Neuronal stem cell (in vitro differentiated cells): ENCODE data around the gene A3GALT2.
A peak's percentile ranks its signal among the peaks of the same experiment; 100 is the strongest.

ENCODE experiments used
- DNase-seq: peaks from one replicate; pipeline ENCODE4 v3.0.0-alpha.2; 2013; ENCODE audit warnings: low spot score
- H2AFZ ChIP-seq: one replicate; pipeline ENCODE4 v1.6.1; 2013; ENCODE audit warnings: mild to moderate bottlenecking, low read length, inconsistent platforms
- H2AK5ac ChIP-seq: 2 replicates; pipeline ENCODE4 v1.6.1; 2013; ENCODE audit warnings: low read depth, mild to moderate bottlenecking, inconsistent platforms, low read length, moderate library complexity, mixed read lengths
- H2BK120ac ChIP-seq: 2 replicates; pipeline ENCODE4 v1.6.1; 2013; ENCODE audit warnings: low read depth, mild to moderate bottlenecking, inconsistent platforms, low read length, moderate library complexity, mixed read lengths
- H2BK12ac ChIP-seq: one replicate; pipeline ENCODE4 v1.6.1; 2013; ENCODE audit warnings: low read length, inconsistent platforms
- H2BK15ac ChIP-seq: 2 replicates; pipeline ENCODE4 v1.6.1; 2013; ENCODE audit warnings: mild to moderate bottlenecking, low read length, inconsistent platforms, mixed read lengths
- H2BK5ac ChIP-seq: one replicate; pipeline ENCODE4 v1.6.1; 2013; ENCODE audit warnings: inconsistent platforms, mild to moderate bottlenecking, low read length, moderate library complexity
- H3K14ac ChIP-seq: one replicate; pipeline ENCODE4 v1.6.1; 2013; ENCODE audit warnings: low read length, inconsistent platforms
- H3K18ac ChIP-seq: 2 replicates; pipeline ENCODE4 v1.6.1; 2013; ENCODE audit warnings: low read length, inconsistent platforms
- H3K23ac ChIP-seq: 2 replicates; pipeline ENCODE4 v1.6.1; 2013; ENCODE audit warnings: low read depth, mild to moderate bottlenecking, mixed read lengths, low read length, inconsistent platforms; ENCODE audit not compliant: poor library complexity
- H3K27ac ChIP-seq: replicated peaks from 3 replicates; pipeline ENCODE4 v1.5.1; 2013; ENCODE audit warnings: low read length, inconsistent platforms
- H3K27me3 ChIP-seq, 3 experiments: 2 replicates each; pipeline ENCODE4 v1.6.1; 2013; ENCODE audit warnings: low read length in 3 of 3, mild to moderate bottlenecking in 2 of 3, inconsistent platforms in 1 of 3, low read depth in 1 of 3, mixed read lengths in 1 of 3, moderate library complexity in 1 of 3; ENCODE audit not compliant: control insufficient read depth in 3 of 3, insufficient read depth in 3 of 3
- H3K36me3 ChIP-seq, 2 donors: replicated peaks in 1 of 2; 2 replicates each; pipeline ENCODE4 v1.6.1; 2013; ENCODE audit warnings: low read length in 2 of 2; ENCODE audit not compliant: control insufficient read depth in 2 of 2, insufficient read depth in 2 of 2
- H3K4ac ChIP-seq: 2 replicates; pipeline ENCODE4 v1.6.1; 2013; ENCODE audit warnings: inconsistent platforms, mild to moderate bottlenecking, low read length, moderate library complexity
- H3K4me1 ChIP-seq, 2 donors: 1 replicate in 1 of 2; 2 replicates in 1 of 2; pipeline ENCODE4 v1.6.1; 2013; ENCODE audit warnings: low read length in 2 of 2, low read depth in 1 of 2; ENCODE audit not compliant: control insufficient read depth in 2 of 2, insufficient read depth in 1 of 2
- H3K4me2 ChIP-seq: one replicate; pipeline ENCODE4 v1.6.1; 2013; ENCODE audit warnings: mild to moderate bottlenecking, low read length, inconsistent platforms; ENCODE audit not compliant: insufficient read depth, poor library complexity, severe bottlenecking
- H3K4me3 ChIP-seq, 2 donors: 2 replicates each; pipeline ENCODE4 v1.5.1; 2013; ENCODE audit warnings: low read length in 2 of 2, mild to moderate bottlenecking in 2 of 2, inconsistent platforms in 1 of 2, moderate library complexity in 1 of 2
- H3K79me1 ChIP-seq: one replicate; pipeline ENCODE4 v1.6.1; 2013; ENCODE audit warnings: low read depth, mild to moderate bottlenecking, inconsistent platforms, low read length, moderate library complexity
- H3K9ac ChIP-seq: one replicate; pipeline ENCODE4 v1.6.1; 2013; ENCODE audit warnings: mild to moderate bottlenecking, low read depth, low read length, inconsistent platforms; ENCODE audit not compliant: poor library complexity
- H3K9me3 ChIP-seq, 2 donors: replicated peaks in 1 of 2; 2 replicates each; pipeline versions ENCODE3 to v1.6.1; 2013; ENCODE audit warnings: low read length in 2 of 2, mild to moderate bottlenecking in 2 of 2, inconsistent platforms in 1 of 2, low read depth in 1 of 2, mixed read lengths in 1 of 2, moderate library complexity in 1 of 2; ENCODE audit not compliant: control insufficient read depth in 2 of 2, insufficient read depth in 1 of 2
- H4K8ac ChIP-seq: one replicate; pipeline ENCODE4 v1.6.1; 2013; ENCODE audit warnings: low read depth, mild to moderate bottlenecking, inconsistent platforms, low read length, moderate library complexity
- H4K91ac ChIP-seq: one replicate; pipeline ENCODE4 v1.6.1; 2013; ENCODE audit warnings: low read length, low read depth, mild to moderate bottlenecking, inconsistent platforms; ENCODE audit not compliant: poor library complexity
- WGBS, 2 donors: extraction: QIAGEN DNeasy Blood & Tissue Kit; methylation state at CpG; one replicate each; pipeline ENCODE4 v1.1.7; 2013; ENCODE audit warnings: missing lambda C conversion rate in 2 of 2, mixed read lengths in 1 of 2; ENCODE audit not compliant: insufficient read length in 2 of 2, insufficient replicate concordance in 1 of 2; ENCODE audit errors: extremely low coverage in 2 of 2; 5-methylcytosine and 5-hydroxymethylcytosine counted together

Gene A3GALT2

DNA sequence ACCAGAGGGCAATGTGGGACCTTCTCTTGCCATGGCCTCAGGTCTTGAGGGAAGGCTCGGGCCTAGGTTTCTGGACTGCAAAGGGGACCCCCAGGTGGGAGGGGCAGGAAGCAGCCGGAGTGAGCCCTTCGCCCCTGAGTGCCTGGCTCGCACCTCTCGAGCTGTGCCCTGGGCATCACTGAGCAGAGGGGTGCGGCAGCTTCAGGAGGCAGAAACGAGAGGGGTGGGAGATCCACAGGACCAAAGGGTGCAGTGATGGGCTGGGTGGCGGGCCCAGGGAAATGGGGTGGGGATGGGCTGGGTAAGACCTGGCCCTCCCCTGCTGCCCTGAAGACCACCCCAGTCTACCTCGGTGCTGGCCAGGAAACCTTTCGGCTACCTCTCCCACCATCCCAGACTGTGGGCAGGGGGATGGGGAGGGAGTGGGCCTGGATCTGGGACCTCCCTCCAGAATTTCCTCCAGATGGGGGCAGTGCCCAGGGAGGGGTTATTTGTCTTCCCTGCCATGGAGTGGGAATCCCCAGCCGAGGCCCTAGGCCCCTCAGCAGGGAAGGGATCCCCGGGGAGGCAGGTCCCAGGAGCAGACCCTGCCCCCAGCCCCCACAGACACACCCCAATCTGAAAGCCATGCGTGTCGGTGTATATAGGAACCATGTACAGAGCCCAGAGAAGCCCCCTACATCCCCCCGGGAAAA lies 21.3 kb downstream of the A3GALT2 start:
- H3K27ac ChIP-seq, result no peak overlapping the region
- H2BK120ac ChIP-seq, result no peak overlapping the region
- H3K4me2 ChIP-seq, result no peak overlapping the region
- H3K4ac ChIP-seq, result no peak overlapping the region
- no CpG with 5 or more reads among the region's 15 CpGs for WGBS, 2 donors
- H4K8ac ChIP-seq, result peak overlapping the region; percentile 25
- H3K14ac ChIP-seq, result no peak overlapping the region
- peak overlapping the region; percentile 29 for H2AK5ac ChIP-seq
- H3K36me3 ChIP-seq, result peaks cover 41 to 76% of the 10 kb centered on the region in 2 donors
- no peak overlapping the region for H2AFZ ChIP-seq
- no peak overlapping the region for H3K23ac ChIP-seq
- peaks cover 1% of the 10 kb centered on the region for H3K79me1 ChIP-seq
- H2BK15ac ChIP-seq, result no peak overlapping the region
- H3K4me3 ChIP-seq, result peak overlapping the region in 1 of 2 donors; percentile 22
- H3K18ac ChIP-seq, result peak overlapping the region; percentile 5
- no peaks in the 10 kb centered on the region for H3K27me3 ChIP-seq
- no peak overlapping the region for H2BK12ac ChIP-seq
- H3K9ac ChIP-seq, result no peak overlapping the region
- peaks cover 4 to 7% of the 10 kb centered on the region in 2 donors for H3K9me3 ChIP-seq
- no peaks in the 10 kb centered on the region for H3K4me1 ChIP-seq
- no peak for DNase-seq
- peak overlapping the region; percentile 35 for H2BK5ac ChIP-seq
- H4K91ac ChIP-seq, result no peak overlapping the region

DNA sequence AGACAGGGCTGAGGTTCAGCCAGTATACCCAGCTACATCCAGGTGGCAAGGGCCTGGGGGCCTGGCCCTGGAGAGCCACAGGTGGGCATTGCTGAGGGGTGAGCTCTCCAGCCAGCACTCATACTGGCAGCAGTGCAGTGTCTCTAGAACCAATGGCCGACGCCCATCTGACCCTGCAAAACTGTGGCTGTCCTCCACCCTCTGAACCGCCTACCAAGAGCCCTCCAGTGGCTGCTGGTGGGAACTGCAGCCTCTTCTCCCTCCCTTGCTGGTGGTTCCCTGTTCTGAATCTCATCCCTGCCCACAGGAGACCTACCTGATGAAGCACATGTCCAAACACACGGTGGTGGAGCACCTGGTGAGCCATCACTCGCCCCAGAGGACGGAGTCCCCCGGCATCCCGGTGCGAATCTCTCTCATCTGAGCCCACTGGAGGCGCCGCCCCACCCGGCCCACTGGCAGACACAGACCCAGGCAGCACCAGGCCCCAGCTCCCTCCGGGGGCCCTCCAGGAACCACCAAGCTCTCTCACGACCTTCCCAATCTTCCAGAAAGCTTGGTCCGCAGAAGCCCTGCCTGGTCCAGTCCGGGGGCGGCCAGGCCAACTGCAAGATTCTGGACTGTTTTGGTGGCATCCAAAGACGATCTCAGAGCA lies 22.1 kb downstream of the A3GALT2 start:
- no peak overlapping the region for H2BK12ac ChIP-seq
- H3K14ac ChIP-seq, result no peak overlapping the region
- H2BK120ac ChIP-seq, result no peak overlapping the region
- peak; percentile 40 for DNase-seq
- no peak overlapping the region for H3K4me3 ChIP-seq
- H2AK5ac ChIP-seq, result peak overlapping the region; percentile 49
- peaks cover 2% of the 10 kb centered on the region for H3K79me1 ChIP-seq
- peak overlapping the region; percentile 66 for H3K18ac ChIP-seq
- H3K36me3 ChIP-seq, result peaks cover 43 to 81% of the 10 kb centered on the region in 2 donors
- H4K91ac ChIP-seq, result no peak overlapping the region
- H3K4ac ChIP-seq, result no peak overlapping the region
- H4K8ac ChIP-seq, result no peak overlapping the region
- H3K4me1 ChIP-seq, result no peaks in the 10 kb centered on the region
- H3K9ac ChIP-seq, result no peak overlapping the region
- peaks cover 4 to 7% of the 10 kb centered on the region in 2 donors for H3K9me3 ChIP-seq
- no peaks in the 10 kb centered on the region for H3K27me3 ChIP-seq
- H2AFZ ChIP-seq, result no peak overlapping the region
- peak overlapping the region; percentile 26 for H3K23ac ChIP-seq
- WGBS, 2 donors, result no CpG with 5 or more reads among the region's 18 CpGs
- H2BK5ac ChIP-seq, result no peak overlapping the region
- H2BK15ac ChIP-seq, result no peak overlapping the region
- no peak overlapping the region for H3K4me2 ChIP-seq
- H3K27ac ChIP-seq, result no peak overlapping the region

DNA sequence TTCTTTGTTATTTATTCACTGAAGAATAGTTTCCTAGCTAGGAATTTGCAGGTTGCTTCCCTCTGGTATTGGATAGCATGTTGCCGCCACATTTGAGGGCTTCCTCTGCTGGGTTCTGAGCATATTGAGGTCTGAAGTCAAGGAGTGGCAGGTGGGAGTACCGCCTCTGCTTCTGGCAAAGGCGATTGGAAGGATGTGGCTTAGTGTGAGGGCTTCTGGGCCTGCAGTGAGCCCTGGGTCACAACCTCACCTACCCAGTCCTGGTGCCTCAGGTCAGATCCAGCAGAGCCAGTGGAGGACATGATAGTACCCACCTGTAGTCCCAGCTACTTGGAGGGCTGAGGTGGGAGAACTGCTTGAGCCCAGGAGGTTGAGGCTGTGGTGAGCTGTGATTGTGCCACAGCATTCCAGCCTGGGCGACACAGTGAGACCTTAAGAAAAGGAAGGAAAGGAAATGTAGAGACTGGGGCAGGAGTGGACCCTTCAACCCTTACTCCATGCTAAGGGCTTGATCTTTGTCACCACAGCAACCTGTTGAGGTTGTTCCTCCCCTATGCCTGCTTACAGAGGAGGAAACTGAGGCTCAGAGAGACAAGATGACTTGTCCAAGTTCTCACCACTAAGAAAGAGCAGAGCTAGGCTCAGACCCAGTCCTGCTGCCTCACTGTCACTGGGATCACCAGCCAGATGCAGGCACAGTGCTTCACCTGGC lies 22.8 kb downstream of the A3GALT2 start:
- Histone ChIP-seq H3K79me1 (peaks cover 2% of the 10 kb centered on the region), H3K4me3 (no peak overlapping the region), H2AFZ (no peak overlapping the region), H3K9ac (no peak overlapping the region), H3K18ac (no peak overlapping the region), H3K14ac (no peak overlapping the region), H2BK15ac (no peak overlapping the region), H2AK5ac (no peak overlapping the region), H3K4me1 (no peaks in the 10 kb centered on the region), H3K23ac (no peak overlapping the region), H4K8ac (no peak overlapping the region), H3K4me2 (no peak overlapping the region), H2BK120ac (no peak overlapping the region), H2BK5ac (no peak overlapping the region), H3K4ac (no peak overlapping the region), H3K9me3 (peaks cover 4 to 7% of the 10 kb centered on the region in 2 donors), H4K91ac (no peak overlapping the region), H3K27me3 (no peaks in the 10 kb centered on the region), H3K27ac (no peak overlapping the region), H3K36me3 (peaks cover 46 to 88% of the 10 kb centered on the region in 2 donors), H2BK12ac (no peak overlapping the region)
- whole genome bisulfite sequencing, 2 donors, result no CpG with 5 or more reads among the region's 4 CpGs
- DNase-seq, result no peak

DNA sequence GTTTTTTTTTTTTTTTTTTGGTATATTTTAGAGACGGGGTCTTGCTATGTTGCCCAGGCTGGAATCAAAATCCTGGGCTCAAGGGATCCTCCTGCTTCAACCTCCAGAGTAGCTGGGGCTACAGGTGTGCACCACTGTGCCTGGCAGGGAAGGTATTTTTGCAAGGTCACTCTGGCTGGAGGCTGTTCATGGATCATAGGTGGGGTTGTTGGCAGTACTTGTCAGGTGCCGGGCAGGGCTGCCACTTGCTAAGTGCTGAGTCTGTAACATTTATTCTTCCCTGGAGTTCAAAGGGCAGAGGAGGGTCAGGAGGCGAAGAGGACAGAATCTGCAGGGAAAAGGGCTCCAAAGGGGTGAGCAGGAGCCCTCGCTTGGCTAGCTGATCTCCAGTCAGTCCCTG lies 24.1 kb downstream of the A3GALT2 start:
- no peak overlapping the region for H2BK5ac ChIP-seq
- peaks cover 2% of the 10 kb centered on the region for H3K79me1 ChIP-seq
- no peaks in the 10 kb centered on the region for H3K27me3 ChIP-seq
- peaks cover 4 to 7% of the 10 kb centered on the region in 2 donors for H3K9me3 ChIP-seq
- no peak overlapping the region for H4K8ac ChIP-seq
- no peak overlapping the region for H4K91ac ChIP-seq
- H3K27ac ChIP-seq, result no peak overlapping the region
- no peak overlapping the region for H2BK12ac ChIP-seq
- peak overlapping the region; percentile 76 for H3K18ac ChIP-seq
- no peak overlapping the region for H3K14ac ChIP-seq
- no peak overlapping the region for H3K23ac ChIP-seq
- no peak overlapping the region for H3K4me3 ChIP-seq
- H2BK15ac ChIP-seq, result no peak overlapping the region
- peaks cover 46 to 88% of the 10 kb centered on the region in 2 donors for H3K36me3 ChIP-seq
- H2BK120ac ChIP-seq, result no peak overlapping the region
- no peaks in the 10 kb centered on the region for H3K4me1 ChIP-seq
- H2AK5ac ChIP-seq, result no peak overlapping the region
- DNase-seq, result no peak
- peak overlapping the region; percentile 9 for H3K9ac ChIP-seq
- H3K4ac ChIP-seq, result no peak overlapping the region
- H3K4me2 ChIP-seq, result no peak overlapping the region
- no peak overlapping the region for H2AFZ ChIP-seq
- WGBS, 2 donors, result no CpG with 5 or more reads among the region's 4 CpGs
